Putamen (tissue), 1 donor: ENCODE results near the gene FTO.

ENCODE experiments used
- DNase-seq: peaks from one replicate; pipeline ENCODE4 v3.0.0-alpha.2; 2016; ENCODE audit warnings: low spot score

Gene FTO

DNA sequence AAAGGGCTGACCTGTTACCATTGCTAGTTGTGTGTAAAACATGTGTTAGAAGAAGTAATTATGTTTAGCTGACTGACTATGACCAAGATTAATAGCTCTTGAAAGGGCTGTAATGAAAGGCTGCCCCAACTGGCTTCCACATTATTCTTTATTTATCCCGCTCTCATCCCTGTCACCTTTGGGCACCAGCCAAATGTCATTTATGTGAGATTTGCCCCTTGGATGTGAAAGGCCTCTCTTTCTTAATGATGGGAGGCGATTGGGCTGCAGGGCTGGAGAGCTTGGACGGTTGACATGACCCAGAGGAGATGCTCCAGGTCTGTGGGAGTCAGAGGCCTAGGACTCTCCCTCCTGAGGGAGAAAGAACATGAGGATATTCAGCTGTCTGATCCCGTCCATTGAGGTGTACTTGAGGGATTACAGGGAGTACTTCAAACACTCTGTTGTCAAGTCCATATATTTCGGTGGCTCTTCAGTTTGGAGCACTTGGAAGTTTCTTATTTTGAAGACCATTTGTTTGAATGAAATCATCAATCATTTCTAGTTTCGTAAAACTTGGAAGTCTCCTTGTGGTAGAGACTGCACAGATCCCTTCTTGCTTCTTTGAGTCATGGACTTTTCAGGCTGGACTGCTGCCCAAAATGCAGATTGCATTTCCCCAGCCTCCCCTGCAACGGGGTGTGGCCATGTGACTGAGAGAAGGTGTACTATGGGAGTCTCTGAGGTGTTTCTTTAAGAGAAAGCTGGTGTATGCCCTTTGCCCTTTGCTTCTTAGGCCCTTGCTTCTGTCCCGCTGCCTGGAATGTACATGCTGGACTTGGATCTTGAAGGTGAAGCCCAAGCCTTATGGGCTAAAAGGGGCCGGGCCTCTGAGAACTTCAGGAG is 51.3 kb downstream of the FTO start:
- DNase-seq, result no peak

GRCh38 chr16:53756275-53756996 is 52.5 kb downstream of the FTO start:
- DNase-seq, result no peak

DNA sequence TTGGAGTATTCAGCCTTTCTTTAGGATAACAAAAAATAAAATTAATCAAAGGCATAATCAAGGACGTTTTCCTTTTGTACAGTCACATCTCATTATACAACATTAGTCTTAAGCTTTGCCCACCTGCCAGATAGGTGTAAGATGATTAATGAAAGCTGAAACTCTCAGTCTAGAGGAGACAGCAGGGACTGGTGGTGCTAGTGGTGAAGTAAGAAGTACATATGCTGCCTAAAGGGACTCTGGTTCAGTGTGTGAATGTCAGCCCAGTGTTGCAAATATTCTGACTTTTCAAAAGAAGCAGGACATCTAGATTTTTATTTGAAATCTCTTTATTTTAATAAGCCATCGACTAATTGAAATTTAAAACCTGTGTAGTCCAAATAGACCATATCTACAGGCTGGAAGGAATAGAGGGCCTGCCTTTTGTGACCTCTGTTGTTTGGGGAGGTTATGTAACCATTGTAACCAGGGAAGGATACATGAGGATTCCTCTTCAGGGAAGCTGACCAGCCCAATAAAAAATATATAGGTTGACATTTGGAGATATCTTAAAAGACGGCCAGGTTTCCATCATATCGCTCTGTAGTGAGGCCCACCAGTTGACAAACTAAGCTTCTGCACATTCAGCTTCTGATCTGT is 54.1 kb downstream of the FTO start:
- no peak for DNase-seq

DNA sequence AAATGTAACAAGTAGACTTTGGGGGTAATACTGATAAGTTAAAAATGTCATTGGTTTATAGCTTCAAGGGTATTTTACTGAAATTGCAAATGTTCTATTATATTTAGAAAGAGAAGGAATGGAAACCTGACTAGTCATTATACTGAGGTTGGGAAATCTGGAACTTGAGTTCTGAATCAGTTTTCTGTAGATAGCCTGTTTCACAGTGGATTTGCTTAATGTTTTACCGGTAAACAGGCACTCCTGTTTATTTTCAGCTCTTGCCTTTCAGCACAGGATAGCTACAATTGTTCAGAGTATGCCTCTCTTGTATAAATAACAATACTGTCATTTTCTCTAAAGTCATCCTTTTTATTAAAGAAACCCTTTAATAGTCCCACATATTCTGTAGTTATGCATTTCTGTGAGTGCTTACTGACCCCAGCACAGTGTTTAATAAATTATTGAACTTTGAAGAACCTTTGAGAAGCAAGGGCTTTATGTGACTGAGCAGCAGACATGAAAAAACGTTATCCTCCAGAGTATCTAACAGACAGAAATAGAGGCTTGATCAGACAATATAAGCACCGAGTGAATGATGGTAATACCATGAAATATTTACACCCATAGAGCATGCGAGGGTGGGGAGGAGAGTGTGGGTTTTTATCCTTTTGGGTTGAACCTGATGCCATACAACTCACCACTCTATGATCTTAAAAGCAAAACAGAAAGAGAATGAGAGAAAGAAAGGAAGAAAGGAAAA is 58.2 kb downstream of the FTO start:
- DNase-seq, result no peak

- DNase-seq, result no peak
Measured at GRCh38 chr16:53766304-53767016, 62.5 kb downstream of the FTO start.

DNA sequence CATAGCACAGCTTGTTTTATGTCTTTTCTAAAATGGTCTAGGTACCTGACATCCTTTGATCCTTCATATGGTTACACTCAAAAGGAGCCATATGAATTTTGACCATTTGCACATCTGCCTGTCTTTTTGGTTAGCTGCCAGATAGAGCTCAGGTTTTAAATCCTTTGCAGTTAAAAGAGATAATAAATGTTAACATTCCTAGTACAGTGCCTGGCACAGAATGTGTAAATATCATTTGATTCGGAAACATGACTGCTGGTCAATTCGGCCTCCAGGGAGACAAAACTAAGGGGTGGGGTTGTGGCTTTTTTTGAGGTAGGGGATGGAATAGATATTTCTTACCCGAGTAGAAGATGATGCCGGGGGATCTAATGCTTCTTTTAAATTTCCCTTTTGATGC is 64.2 kb downstream of the FTO start:
- no peak for DNase-seq

DNA sequence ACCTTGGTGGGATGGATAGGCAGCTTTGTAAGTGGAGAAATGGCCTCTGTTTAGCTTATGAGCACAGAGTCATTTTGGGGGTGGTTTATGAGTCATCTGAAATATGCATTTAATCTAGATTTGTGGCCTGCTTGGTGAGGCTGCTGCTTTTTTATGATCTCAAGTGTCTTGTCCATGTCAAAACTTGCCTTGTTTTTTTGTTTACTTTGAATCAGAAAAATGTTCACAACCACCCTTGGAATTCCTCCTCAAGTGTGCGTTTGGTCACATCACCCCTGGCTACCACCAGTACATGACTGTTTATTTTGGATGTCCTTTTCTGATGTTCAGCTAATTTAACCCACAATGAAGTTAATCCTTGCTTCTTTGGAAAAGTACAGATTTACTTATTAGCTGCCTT is 64.6 kb downstream of the FTO start:
- DNase-seq, result no peak

GRCh38 chr16:53769185-53769584 is 65.2 kb downstream of the FTO start:
- DNase-seq, result no peak

GRCh38 chr16:53769787-53770186 is 65.8 kb downstream of the FTO start:
- DNase-seq, result no peak

DNA sequence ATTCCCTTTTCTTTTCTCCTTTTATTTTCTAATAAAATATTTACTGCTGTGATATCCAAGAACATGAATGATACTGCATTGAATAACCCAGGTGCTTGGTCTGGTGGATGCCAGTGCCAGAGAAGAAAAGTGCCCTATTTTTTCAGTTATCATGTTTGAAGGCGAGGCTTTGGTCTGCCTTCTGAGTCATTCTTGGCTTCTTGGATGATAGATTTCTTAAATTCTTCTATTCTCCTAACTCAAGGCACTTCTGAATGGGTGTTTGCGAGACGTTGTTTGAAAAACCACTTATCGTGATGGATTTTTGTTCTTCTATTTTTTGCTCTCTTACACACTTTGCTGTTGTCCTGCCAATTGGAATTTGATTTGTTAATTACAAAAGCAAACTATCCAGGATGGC is 66.7 kb downstream of the FTO start:
- DNase-seq, result no peak

DNA sequence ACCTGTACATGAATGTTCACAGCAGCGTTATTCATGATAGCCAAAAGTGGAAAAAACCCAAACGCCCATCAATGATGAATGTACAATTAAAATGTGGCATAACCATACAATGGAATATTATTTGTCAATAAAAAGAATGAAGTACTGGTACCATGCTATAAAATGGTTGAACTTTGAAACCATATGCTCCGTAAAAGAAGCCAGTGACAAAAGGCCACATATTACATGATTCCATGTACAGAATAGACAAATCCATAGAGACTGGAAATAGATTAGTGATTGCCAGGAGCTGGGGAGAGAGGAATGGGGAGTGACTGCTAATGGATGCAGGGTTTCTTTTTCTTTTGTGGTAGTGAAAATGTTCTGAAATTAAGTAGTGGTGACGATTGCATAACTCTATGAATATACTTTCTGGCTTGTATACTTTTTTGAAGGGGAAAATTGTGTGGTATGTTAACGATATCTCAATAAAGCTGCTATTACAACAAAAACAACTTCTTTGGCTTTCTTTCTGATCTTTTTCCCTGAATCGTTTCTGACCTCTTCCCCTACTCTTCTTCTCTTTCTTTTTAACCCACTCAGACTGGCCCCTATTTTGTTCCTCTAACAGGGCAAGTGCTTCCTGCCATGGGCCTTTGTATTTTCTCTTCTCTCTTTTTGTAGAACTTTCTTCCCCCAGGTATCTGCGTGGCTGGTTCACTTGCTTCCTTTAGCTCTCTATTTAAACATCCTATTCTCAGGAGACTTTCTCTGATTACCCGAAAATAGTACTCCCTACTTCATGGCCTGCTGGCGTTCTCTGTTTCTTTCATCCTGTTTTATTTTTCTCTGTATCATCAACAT is 67.9 kb downstream of the FTO start:
- no peak for DNase-seq

GRCh38 chr16:53773150-53773846 is 69.3 kb downstream of the FTO start:
- peak; percentile 52 for DNase-seq

- DNase-seq, result no peak
Measured at GRCh38 chr16:53773881-53774280, 69.9 kb downstream of the FTO start.

GRCh38 chr16:53775106-53775820 is 71.3 kb downstream of the FTO start:
- no peak for DNase-seq

- no peak for DNase-seq
Measured at GRCh38 chr16:53775821-53776431, 72.0 kb downstream of the FTO start.

DNA sequence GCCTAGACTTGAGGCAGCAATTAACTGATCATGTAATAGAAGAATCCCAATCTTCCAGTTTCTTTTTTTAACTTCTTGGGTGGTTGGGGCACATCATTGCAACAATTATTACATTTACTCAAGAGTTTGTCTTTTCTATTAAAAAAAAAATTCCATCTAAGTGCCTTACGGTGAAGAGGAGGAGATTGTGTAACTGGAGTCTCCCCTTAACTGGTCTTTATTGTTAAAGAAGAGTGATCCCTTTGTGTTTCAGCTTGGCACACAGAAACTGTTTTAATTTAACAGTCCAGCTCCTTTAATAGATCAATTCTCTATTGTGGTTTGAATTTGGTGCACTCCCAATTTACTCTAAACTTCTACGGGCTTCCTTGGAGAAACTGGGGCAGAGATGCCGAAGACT is 75.2 kb downstream of the FTO start:
- DNase-seq, result no peak

DNA sequence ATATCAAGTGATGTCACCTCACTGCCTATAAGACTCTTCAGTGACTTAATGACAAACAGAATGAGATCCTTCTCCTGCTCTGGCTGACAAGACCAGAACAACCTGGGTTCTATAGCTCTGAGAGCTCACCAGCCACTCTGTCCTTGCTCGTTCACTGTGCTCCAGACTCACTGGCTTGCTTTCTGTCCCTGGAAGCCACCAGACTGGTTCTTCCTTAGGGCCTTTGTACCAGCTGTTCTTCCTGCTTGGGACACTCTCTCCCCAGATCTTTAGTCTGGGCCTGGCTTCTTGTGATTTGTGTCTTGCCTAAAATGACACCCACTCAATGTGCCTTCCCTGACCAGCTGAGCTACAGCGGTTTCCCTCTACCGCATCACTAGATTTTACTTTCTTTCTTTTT is 76.1 kb downstream of the FTO start:
- DNase-seq, result no peak

- DNase-seq, result no peak
Measured at GRCh38 chr16:53781023-53781605, 77.2 kb downstream of the FTO start.

- no peak for DNase-seq
Measured at GRCh38 chr16:53782148-53782547, 78.2 kb downstream of the FTO start.
